Camera-type eye (tissue), 1 donor: ENCODE measurements around the gene PLEKHO2. TPM values are rescaled to one million over a fixed set of nuclear protein-coding genes. Genes with fewer than 3 reads are reported as not detected.

Source experiments
- total RNA-seq: library from RNA; depleted of rRNA; stranded (reverse); fragments of >200 nt; gene quantifications from one replicate; pipeline ENCODE4 v1.2.3, GENCODE V29; 2014

PLEKHO2 gene
- total RNA-seq = 34.1 TPM

GRCh38 chr15:64841344-64842095, at the start of gene PLEKHO2:
Gene PLEKHO2 (plus strand): TSS chr15:64841915. CDS start chr15:64842017, 102 bp downstream.

GRCh38 chr15:64825431-64826294, 16.1 kb upstream of the PLEKHO2 start, which contains the start of gene PIF1:
Gene PIF1 (minus strand): TSS chr15:64825647. CDS start chr15:64824335, 1,312 bp downstream.

GRCh38 chr15:64911311-64912186, 69.8 kb downstream of the PLEKHO2 start, which contains the start of gene ANKDD1A:
Gene ANKDD1A (plus strand): TSS chr15:64911902. CDS start chr15:64911931, 29 bp downstream.

Other genes starting within 250 kb of the PLEKHO2 start
- gene RBPMS2, start 66.3 kb upstream of the PLEKHO2 start, total RNA-seq = 0.93 TPM
- gene PIF1, start 16.3 kb upstream of the PLEKHO2 start, total RNA-seq = 5.7 TPM
- 10.4 TPM for gene ANKDD1A, start 70.0 kb downstream of the PLEKHO2 start, total RNA-seq
- 77.7 TPM for gene SPG21, start 148.0 kb downstream of the PLEKHO2 start, total RNA-seq
- gene MTFMT, start 187.7 kb downstream of the PLEKHO2 start, total RNA-seq = 23.9 TPM
- gene SLC51B, start 203.5 kb downstream of the PLEKHO2 start, total RNA-seq = 0.60 TPM
- gene RASL12, start 226.1 kb downstream of the PLEKHO2 start, total RNA-seq = 18.6 TPM
- gene KBTBD13, start 234.8 kb downstream of the PLEKHO2 start, total RNA-seq = not detected